ENCODE data around the gene UBE2G2. TPM values are rescaled to one million over a fixed set of nuclear protein-coding genes. Genes with fewer than 3 reads are reported as not detected.

Gene UBE2G2
- total and polyA plus RNA-seq, 5 donors, result 39.6 to 69.8 (median 61.6) TPM

- ATAC-seq (no peak), DNase-seq (no peak)
- intact Hi-C loops (cut with DNase I), result no loop called here
- Histone ChIP-seq H3K27me3 (ENCODE audit: control insufficient read depth, insufficient read depth) (no peaks in the 10 kb centered on the region), H3K27ac (ENCODE audit: low read length) (no peak overlapping the region), H3K4me1 (ENCODE audit: control insufficient read depth, insufficient read depth, low read length) (no peaks in the 10 kb centered on the region), H3K4me3 (ENCODE audit: low read length) (no peak overlapping the region), H3K9me3 (ENCODE audit: control insufficient read depth, low read length) (peaks cover 5% of the 10 kb centered on the region)
- WGBS, result 92% methylated on average over 1 of the region's 1 CpG
These were observed 59.0 kb downstream of the UBE2G2 start for GRCh38 chr21:44742418-44743153.

- H3K27ac ChIP-seq (ENCODE audit: low read length), result no peak overlapping the region
- intact Hi-C loops (cut with DNase I), result no loop called here
- DNase-seq, result no peak
- no peak overlapping the region for H3K4me3 ChIP-seq (ENCODE audit: low read length)
- peaks cover 5% of the 10 kb centered on the region for H3K9me3 ChIP-seq (ENCODE audit: control insufficient read depth, low read length)
- H3K4me1 ChIP-seq (ENCODE audit: control insufficient read depth, insufficient read depth, low read length), result no peaks in the 10 kb centered on the region
- ATAC-seq, result no peak
- WGBS, result 95% methylated on average over 3 of the region's 3 CpGs
- no peaks in the 10 kb centered on the region for H3K27me3 ChIP-seq (ENCODE audit: control insufficient read depth, insufficient read depth)
These were observed 59.7 kb downstream of the UBE2G2 start for GRCh38 chr21:44741921-44742320.

- H3K4me3 ChIP-seq (ENCODE audit: low read length), result no peak overlapping the region
- ATAC-seq (no peak), DNase-seq (no peak)
- peaks cover 5% of the 10 kb centered on the region for H3K9me3 ChIP-seq (ENCODE audit: control insufficient read depth, low read length)
- 94% methylated on average over 7 of the region's 7 CpGs for WGBS
- H3K4me1 ChIP-seq (ENCODE audit: control insufficient read depth, insufficient read depth, low read length), result no peaks in the 10 kb centered on the region
- H3K27ac ChIP-seq (ENCODE audit: low read length), result no peak overlapping the region
- intact Hi-C loops (cut with DNase I), result no loop called here
- H3K27me3 ChIP-seq (ENCODE audit: control insufficient read depth, insufficient read depth), result no peaks in the 10 kb centered on the region
These were observed 60.9 kb downstream of the UBE2G2 start for GRCh38 chr21:44740742-44741141.

- Histone ChIP-seq H3K4me3 (ENCODE audit: low read length) (no peak overlapping the region), H3K27me3 (ENCODE audit: control insufficient read depth, insufficient read depth) (no peaks in the 10 kb centered on the region), H3K4me1 (ENCODE audit: control insufficient read depth, insufficient read depth, low read length) (no peaks in the 10 kb centered on the region), H3K9me3 (ENCODE audit: control insufficient read depth, low read length) (peaks cover 5% of the 10 kb centered on the region), H3K27ac (ENCODE audit: low read length) (no peak overlapping the region)
- ATAC-seq (no peak), DNase-seq (no peak)
- 95% methylated on average over 1 of the region's 1 CpG for WGBS
- intact Hi-C loops (cut with DNase I), result no loop called here
These were observed 62.3 kb downstream of the UBE2G2 start for GRCh38 chr21:44739316-44739715.

GRCh38 chr21:44738621-44739020, 63.0 kb downstream of the UBE2G2 start:
- WGBS, result over 99% methylated on average over 3 of the region's 3 CpGs
- intact Hi-C loops (cut with DNase I), result no loop called here
- H3K9me3 ChIP-seq (ENCODE audit: control insufficient read depth, low read length), result peaks cover 5% of the 10 kb centered on the region

GRCh38 chr21:44737706-44738354, 63.8 kb downstream of the UBE2G2 start:
- intact Hi-C loops (cut with DNase I), result no loop called here
- DNase-seq, result no peak
- peaks cover 5% of the 10 kb centered on the region for H3K9me3 ChIP-seq (ENCODE audit: control insufficient read depth, low read length)

More at GRCh38 chr21:44738621-44739020, 63.0 kb downstream of the UBE2G2 start:
- Histone ChIP-seq H3K4me3 (ENCODE audit: low read length) (no peak overlapping the region), H3K27me3 (ENCODE audit: control insufficient read depth, insufficient read depth) (no peaks in the 10 kb centered on the region), H3K4me1 (ENCODE audit: control insufficient read depth, insufficient read depth, low read length) (no peaks in the 10 kb centered on the region), H3K27ac (ENCODE audit: low read length) (no peak overlapping the region)
- DNase-seq (no peak), ATAC-seq (no peak)

GRCh38 chr21:44736291-44737004, 65.2 kb downstream of the UBE2G2 start:
- no peak for ATAC-seq
- Histone ChIP-seq H3K9me3 (ENCODE audit: control insufficient read depth, low read length) (peaks cover 5% of the 10 kb centered on the region), H3K27me3 (ENCODE audit: control insufficient read depth, insufficient read depth) (no peaks in the 10 kb centered on the region), H3K4me1 (ENCODE audit: control insufficient read depth, insufficient read depth, low read length) (no peaks in the 10 kb centered on the region), H3K4me3 (ENCODE audit: low read length) (no peak overlapping the region), H3K27ac (ENCODE audit: low read length) (no peak overlapping the region)
- WGBS, result 86% methylated on average over 8 of the region's 8 CpGs
- intact Hi-C loops (cut with DNase I), result no loop called here
- DNase-seq, result no peak

More at GRCh38 chr21:44737706-44738354, 63.8 kb downstream of the UBE2G2 start:
- Histone ChIP-seq H3K4me3 (ENCODE audit: low read length) (no peak overlapping the region), H3K27ac (ENCODE audit: low read length) (no peak overlapping the region), H3K27me3 (ENCODE audit: control insufficient read depth, insufficient read depth) (no peaks in the 10 kb centered on the region), H3K4me1 (ENCODE audit: control insufficient read depth, insufficient read depth, low read length) (no peaks in the 10 kb centered on the region)
- WGBS, result 72% methylated on average over 3 of the region's 3 CpGs
- ATAC-seq, result no peak

GRCh38 chr21:44735821-44736220, 65.8 kb downstream of the UBE2G2 start:
- no peak for DNase-seq
- Histone ChIP-seq H3K4me1 (ENCODE audit: control insufficient read depth, insufficient read depth, low read length) (no peaks in the 10 kb centered on the region), H3K4me3 (ENCODE audit: low read length) (no peak overlapping the region), H3K9me3 (ENCODE audit: control insufficient read depth, low read length) (peaks cover 5% of the 10 kb centered on the region), H3K27me3 (ENCODE audit: control insufficient read depth, insufficient read depth) (no peaks in the 10 kb centered on the region), H3K27ac (ENCODE audit: low read length) (no peak overlapping the region)
- ATAC-seq, result no peak
- intact Hi-C loops (cut with DNase I), result no loop called here
- WGBS, result 77% methylated on average over 6 of the region's 6 CpGs

- WGBS, result 95% methylated on average over 17 of the region's 17 CpGs
- H3K27me3 ChIP-seq (ENCODE audit: control insufficient read depth, insufficient read depth), result no peaks in the 10 kb centered on the region
- ATAC-seq (no peak), DNase-seq (no peak)
- intact Hi-C loops (cut with DNase I), result no loop called here
- no peaks in the 10 kb centered on the region for H3K4me1 ChIP-seq (ENCODE audit: control insufficient read depth, insufficient read depth, low read length)
- no peak overlapping the region for H3K4me3 ChIP-seq (ENCODE audit: low read length)
- H3K9me3 ChIP-seq (ENCODE audit: control insufficient read depth, low read length), result peaks cover 5% of the 10 kb centered on the region
- no peak overlapping the region for H3K27ac ChIP-seq (ENCODE audit: low read length)
These were observed 66.8 kb downstream of the UBE2G2 start for GRCh38 chr21:44734841-44735240.

- no peak for DNase-seq
- Histone ChIP-seq H3K9me3 (ENCODE audit: control insufficient read depth, low read length) (peaks cover 4% of the 10 kb centered on the region), H3K27me3 (ENCODE audit: control insufficient read depth, insufficient read depth) (no peaks in the 10 kb centered on the region), H3K4me1 (ENCODE audit: control insufficient read depth, insufficient read depth, low read length) (no peaks in the 10 kb centered on the region), H3K27ac (ENCODE audit: low read length) (no peak overlapping the region), H3K4me3 (ENCODE audit: low read length) (no peak overlapping the region)
- WGBS, result 90% methylated on average over 21 of the region's 21 CpGs
- intact Hi-C loops (cut with DNase I), result no loop called here
- ATAC-seq, result no peak
These were observed 67.4 kb downstream of the UBE2G2 start for GRCh38 chr21:44734026-44734745.

All from right cardiac atrium (tissue), 5 donors.